Activated CD4-positive, alpha-beta T cell treated with anti-CD3 and anti-CD28 coated beads, Interleukin-2, amount 10 ng/mL, durations not matched to agents 24 days and 14 days (primary cell): ENCODE results near the gene ITGAE. TPM values are rescaled to one million over a fixed set of nuclear protein-coding genes. Genes with fewer than 3 reads are reported as not detected.
A peak's percentile ranks its signal among the peaks of the same experiment; 100 is the strongest.
"Not testable (repeated sequence)": the region's sequence is repeated elsewhere in the genome, so short reads cannot be mapped to it uniquely, and the experiment has no call there.

Experiments
- DNase-seq: peaks from one replicate; pipeline ENCODE4 v3.0.0; 2022
- H3K27ac Mint-ChIP-seq: one replicate; pipeline ENCODE4 v1.8.0; 2022; ENCODE audit warnings: mild to moderate bottlenecking, mixed read lengths
- H3K27me3 Mint-ChIP-seq: one replicate; pipeline ENCODE4 v1.8.0; 2022; ENCODE audit warnings: mixed read lengths
- H3K36me3 Mint-ChIP-seq: one replicate; pipeline ENCODE4 v1.8.0; 2022; ENCODE audit warnings: low read depth, mild to moderate bottlenecking, mixed read lengths
- H3K4me1 Mint-ChIP-seq: one replicate; pipeline ENCODE4 v1.8.0; 2021; ENCODE audit warnings: mixed read lengths
- H3K4me3 Mint-ChIP-seq: one replicate; pipeline ENCODE4 v1.8.0; 2022; ENCODE audit warnings: mild to moderate bottlenecking, moderate library complexity, mixed read lengths
- H3K9me3 Mint-ChIP-seq: one replicate; pipeline ENCODE4 v1.8.0; 2021; ENCODE audit warnings: mixed read lengths
- intact Hi-C: fragments of 100-400 bp; cut with micrococcal nuclease; formaldehyde crosslinking; loops from one replicate; pipeline ENCODE4 v1.15.1; 2023
- total RNA-seq: library from RNA; stranded (reverse); gene quantifications from 2 replicates; pipeline ENCODE4 v1.2.3, GENCODE V29; 2022

Gene ITGAE
- total RNA-seq, 1 donor from 2014 or later: 33.9 TPM

DNA sequence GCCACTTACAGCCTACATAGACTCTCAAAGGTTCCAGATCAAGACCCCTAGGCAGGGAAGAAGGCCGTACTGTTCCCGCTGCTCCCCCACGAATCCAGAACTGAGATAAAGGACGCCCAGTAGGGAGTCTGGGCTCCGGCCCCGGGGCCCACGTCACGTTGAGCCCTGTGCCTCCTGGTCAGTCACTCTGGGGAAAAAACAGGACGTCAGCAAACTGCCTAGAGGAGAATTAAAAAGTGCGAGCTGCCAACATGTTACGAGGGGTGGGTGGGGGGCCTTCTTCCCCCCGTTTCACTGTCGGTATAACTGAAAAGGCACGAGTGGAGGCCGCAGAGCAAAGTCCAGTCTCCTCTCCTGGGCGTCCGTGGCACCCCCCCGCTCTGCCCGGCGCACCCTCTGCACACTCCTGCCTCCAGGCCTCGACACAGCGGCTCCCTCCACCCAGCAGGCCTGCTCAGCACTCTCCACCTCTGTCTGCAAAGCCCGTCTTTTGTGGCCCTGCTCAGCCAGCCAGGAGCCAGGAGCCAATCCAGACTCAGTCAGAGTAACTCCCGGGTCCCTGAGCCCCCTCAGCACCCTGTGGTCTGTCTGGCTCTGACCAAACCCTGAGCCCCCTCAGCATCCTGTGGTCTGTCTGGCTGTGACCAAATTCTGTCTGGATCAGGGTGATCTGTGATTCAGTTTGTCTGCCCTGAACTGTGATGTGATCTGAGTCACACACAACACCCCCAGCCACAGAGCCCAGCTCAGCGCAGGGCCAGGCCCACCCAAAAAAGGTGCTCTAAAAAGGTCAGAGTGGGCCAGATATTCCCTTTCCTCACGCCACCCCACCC lies 6.2 kb downstream of the ITGAE start:
- intact Hi-C loops: no loop called here
- H3K27me3 Mint-ChIP-seq: no peaks in the 10 kb centered on the region
- H3K4me3 Mint-ChIP-seq: no peak overlapping the region
- H3K9me3 Mint-ChIP-seq: no peaks in the 10 kb centered on the region
- H3K4me1 Mint-ChIP-seq: peaks cover 41% of the 10 kb centered on the region
- no peaks in the 10 kb centered on the region for H3K36me3 Mint-ChIP-seq
- peak; percentile 68 for DNase-seq
- peak overlapping the region; percentile 43 for H3K27ac Mint-ChIP-seq

DNA sequence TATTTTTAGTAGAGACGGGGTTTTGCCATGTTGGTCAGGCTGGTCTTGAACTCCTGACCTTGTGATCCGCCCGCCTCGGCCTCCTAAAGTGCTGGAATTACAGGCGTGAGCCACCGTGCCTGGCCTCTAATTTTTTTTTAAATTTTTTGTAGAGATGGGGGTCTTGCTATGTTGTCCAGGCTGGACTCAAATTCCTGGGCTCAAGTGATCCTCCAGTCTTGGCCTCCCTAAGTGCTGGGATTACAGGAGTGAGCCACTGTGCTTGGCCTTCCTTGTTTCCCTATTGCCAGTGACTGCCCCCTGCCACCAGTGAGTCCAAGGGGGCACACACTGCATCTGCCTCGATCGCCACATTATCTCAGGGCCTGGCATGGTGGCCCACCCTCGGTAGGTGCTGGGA lies 6.8 kb downstream of the ITGAE start:
- H3K27me3 Mint-ChIP-seq, H3K36me3 Mint-ChIP-seq, DNase-seq, intact Hi-C loops, H3K9me3 Mint-ChIP-seq, H3K4me3 Mint-ChIP-seq, H3K27ac Mint-ChIP-seq: not testable (repeated sequence)
- peaks cover 44% of the 10 kb centered on the region for H3K4me1 Mint-ChIP-seq

DNA sequence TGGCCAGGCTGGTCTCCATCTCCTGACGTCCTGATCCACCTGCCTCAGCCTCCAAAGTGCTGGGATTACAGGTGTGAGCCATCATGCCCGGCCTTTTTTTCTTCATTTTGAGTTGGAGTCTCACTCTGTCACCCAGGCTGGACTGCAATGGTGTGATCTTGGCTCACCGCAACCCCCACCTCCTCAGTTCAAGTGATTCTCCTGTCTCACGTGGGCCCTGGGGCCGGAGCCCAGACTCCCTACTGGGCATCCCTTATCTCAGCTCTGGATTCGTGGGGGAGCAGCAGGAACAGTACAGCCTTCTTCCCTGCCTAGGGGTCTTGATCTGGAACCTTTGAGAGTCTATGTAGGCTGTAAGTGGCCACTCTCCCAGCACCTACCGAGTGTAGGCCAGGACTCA lies 7.7 kb downstream of the ITGAE start:
- H3K27ac Mint-ChIP-seq, H3K36me3 Mint-ChIP-seq: not testable (repeated sequence)
- peaks cover 40% of the 10 kb centered on the region for H3K4me1 Mint-ChIP-seq

DNA sequence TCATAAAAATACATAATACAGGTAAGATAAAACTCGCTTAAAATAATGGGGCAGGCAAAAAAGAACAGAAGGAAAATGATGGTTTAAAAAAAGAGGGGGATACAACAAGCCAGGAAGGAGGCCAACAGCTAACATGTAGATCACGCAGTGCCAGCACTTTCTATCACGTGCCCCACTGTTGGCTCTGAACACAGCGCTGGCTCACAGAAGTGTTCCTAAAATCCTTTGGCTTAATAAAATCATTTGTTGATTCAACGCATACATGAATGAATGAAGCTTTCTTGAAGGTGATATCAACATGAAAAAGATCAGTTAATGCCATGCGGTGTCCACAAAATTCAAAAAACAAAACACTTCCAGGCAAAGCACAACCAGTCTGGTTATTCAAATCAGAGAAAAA lies 8.5 kb downstream of the ITGAE start:
- Mint-ChIP-seq H3K4me1 (peaks cover 39% of the 10 kb centered on the region), H3K9me3 (no peaks in the 10 kb centered on the region), H3K27me3 (no peaks in the 10 kb centered on the region), H3K36me3 (no peaks in the 10 kb centered on the region), H3K4me3 (no peak overlapping the region), H3K27ac (no peak overlapping the region)
- intact Hi-C loops: no loop called here
- no peak for DNase-seq

More for the DNA sequence above, 7.7 kb downstream of the ITGAE start:
- DNase-seq, H3K9me3 Mint-ChIP-seq, H3K4me3 Mint-ChIP-seq, intact Hi-C loops, H3K27me3 Mint-ChIP-seq: not testable (repeated sequence)

DNA sequence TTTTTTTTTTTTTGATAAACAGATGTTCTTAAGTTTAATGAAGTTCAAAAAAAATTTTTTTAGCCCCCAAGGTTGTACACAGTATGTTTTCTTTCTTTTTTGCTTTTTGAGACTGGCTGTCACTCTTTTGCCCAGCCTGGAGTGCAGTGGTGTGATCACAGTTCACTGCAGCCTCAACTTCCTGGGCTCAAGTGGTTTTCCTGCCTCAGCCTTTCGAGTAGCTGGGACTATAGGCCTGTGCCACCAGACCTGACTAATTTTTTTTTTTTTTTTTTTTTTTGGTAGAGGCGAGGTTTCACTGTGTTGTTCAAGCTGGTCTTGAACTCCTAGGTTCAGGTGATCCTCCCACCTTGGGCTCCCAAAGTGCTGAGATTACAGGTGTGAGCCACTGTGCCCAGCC lies 12.8 kb downstream of the ITGAE start:
- no peak overlapping the region for H3K4me3 Mint-ChIP-seq
- H3K27me3 Mint-ChIP-seq: peaks cover 3% of the 10 kb centered on the region
- intact Hi-C loops: no loop called here
- no peak overlapping the region for H3K27ac Mint-ChIP-seq
- no peaks in the 10 kb centered on the region for H3K36me3 Mint-ChIP-seq
- no peak for DNase-seq
- H3K9me3 Mint-ChIP-seq: no peaks in the 10 kb centered on the region
- peaks cover 25% of the 10 kb centered on the region for H3K4me1 Mint-ChIP-seq

DNA sequence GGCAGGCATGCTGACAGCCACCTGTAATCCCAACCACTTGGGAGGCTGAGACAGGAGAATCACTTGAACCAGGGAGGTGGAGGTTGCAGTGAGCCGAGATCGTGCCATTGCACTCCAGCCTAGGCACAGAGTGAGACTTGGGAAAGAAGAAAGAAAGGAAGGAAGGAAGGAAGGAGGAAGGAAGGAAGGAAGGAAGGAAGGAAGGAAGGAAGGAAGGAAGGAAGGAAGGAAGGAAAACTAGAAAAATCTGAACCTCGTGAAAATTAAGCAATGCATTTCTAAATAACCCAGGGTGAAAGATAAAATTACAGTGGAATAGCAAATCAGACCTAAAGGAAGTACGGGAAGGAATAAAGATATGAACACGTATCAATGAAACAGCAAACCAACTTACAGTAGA lies 15.7 kb downstream of the ITGAE start:
- peaks cover 13% of the 10 kb centered on the region for H3K4me1 Mint-ChIP-seq
- H3K27ac Mint-ChIP-seq, DNase-seq, H3K4me3 Mint-ChIP-seq, H3K27me3 Mint-ChIP-seq, intact Hi-C loops, H3K9me3 Mint-ChIP-seq, H3K36me3 Mint-ChIP-seq: not testable (repeated sequence)

DNA sequence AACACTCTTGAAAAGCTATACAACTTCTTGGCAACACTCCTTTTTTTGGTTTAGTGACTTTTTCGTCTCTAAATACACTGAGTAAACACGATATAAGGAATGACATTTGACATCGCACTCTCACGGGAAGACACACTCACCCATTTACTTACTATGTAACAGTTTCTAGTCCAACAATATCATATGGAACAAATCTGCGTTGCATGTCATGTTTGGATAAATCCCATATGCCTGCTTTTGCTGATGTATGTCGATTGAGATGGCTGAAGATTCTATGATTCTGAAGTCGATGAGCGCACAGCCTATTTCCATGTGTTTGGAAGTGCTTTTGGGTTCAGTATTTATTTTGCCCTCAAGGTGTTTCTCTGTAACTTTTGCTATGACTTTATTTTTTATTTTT lies 18.2 kb downstream of the ITGAE start:
- DNase-seq: no peak
- no peaks in the 10 kb centered on the region for H3K36me3 Mint-ChIP-seq
- H3K27ac Mint-ChIP-seq: no peak overlapping the region
- intact Hi-C loops: no loop called here
- peaks cover 5% of the 10 kb centered on the region for H3K4me1 Mint-ChIP-seq
- no peaks in the 10 kb centered on the region for H3K9me3 Mint-ChIP-seq
- H3K4me3 Mint-ChIP-seq: no peak overlapping the region
- H3K27me3 Mint-ChIP-seq: peaks cover 5% of the 10 kb centered on the region

DNA sequence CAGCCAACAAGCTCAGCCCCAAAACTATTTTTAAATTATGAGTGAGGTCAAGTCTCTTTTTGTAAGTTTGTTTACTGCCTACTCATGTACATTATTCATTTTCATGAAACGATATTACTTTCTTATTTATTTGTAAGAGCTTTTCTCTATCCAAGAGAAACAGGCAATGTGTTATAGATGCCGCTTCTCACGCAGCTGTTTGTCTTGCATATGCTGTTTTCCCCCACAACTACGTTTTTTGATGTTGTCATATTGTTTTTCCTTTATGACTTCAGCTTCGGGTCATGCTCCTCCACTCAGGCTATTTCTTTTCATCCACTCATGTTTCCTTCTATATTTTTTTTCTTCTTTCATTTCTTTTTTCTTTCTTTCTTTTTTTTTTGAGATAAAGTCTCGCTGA lies 20.0 kb downstream of the ITGAE start:
- Mint-ChIP-seq H3K4me1 (peaks cover 2% of the 10 kb centered on the region), H3K9me3 (no peaks in the 10 kb centered on the region), H3K36me3 (no peaks in the 10 kb centered on the region), H3K27me3 (peaks cover 5% of the 10 kb centered on the region), H3K27ac (no peak overlapping the region), H3K4me3 (no peak overlapping the region)
- no peak for DNase-seq
- intact Hi-C loops: no loop called here

DNA sequence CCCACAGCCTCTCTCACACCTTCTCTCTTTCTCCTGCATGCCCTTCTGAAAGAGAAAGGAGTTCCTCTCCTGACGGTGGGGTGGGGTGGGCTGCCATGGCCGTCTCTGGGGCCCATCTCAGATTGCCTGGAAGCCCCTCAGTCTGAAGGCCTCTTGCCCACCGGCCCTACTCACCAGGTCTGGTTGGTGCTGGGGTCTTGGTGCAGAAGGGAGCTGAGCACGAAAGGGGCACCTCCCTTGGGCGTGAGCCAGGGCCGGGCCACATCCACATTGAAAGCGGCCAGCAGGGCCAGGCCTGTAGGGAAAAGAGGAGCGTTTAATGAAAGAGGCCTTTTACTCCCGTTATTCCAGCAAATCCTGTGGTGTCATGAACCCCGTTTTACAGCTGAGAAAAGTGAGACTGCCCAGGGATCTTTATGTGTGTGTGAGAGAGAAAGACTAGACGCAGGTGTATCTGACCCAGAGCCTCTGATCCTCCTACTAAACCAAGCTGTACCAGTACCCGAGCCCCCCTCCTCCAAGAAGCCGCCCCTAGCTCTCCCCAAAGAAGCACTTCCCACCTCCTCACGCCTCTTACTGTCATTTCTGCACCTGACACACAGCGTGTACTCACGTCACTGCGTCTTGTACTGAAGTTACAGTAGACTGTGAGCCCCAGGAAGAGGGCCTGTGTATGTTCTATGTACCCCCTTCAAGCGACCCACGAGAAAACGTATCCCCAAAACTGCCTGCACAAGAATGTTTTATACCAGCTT lies 23.4 kb downstream of the ITGAE start:
- Mint-ChIP-seq H3K4me1 (no peaks in the 10 kb centered on the region), H3K27me3 (peaks cover 2% of the 10 kb centered on the region), H3K4me3 (no peak overlapping the region), H3K9me3 (no peaks in the 10 kb centered on the region), H3K27ac (no peak overlapping the region), H3K36me3 (no peaks in the 10 kb centered on the region)
- intact Hi-C loops: no loop called here
- DNase-seq: no peak

DNA sequence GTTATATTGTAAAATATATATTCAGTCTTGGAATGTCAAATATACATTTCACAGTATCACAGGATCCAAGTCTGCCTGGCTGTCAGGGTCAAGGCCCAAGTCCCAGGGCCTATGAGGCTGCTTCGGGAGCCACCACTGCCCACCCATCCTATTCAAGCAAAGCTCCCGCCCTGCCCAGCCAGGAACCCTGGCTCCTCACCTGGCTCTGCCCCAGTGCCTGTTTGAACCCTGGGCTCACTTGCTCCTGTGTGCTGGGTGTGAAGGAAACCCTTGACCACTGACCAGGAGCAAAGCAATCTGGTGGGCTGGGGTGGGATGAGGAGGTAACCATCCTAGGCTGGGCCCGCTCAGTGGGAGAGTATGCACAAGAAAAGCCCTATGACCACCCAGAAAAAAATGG lies 27.0 kb downstream of the ITGAE start:
- Mint-ChIP-seq H3K4me1 (peaks cover 19% of the 10 kb centered on the region), H3K4me3 (no peak overlapping the region), H3K36me3 (no peaks in the 10 kb centered on the region), H3K27me3 (peaks cover 2% of the 10 kb centered on the region), H3K27ac (no peak overlapping the region), H3K9me3 (no peaks in the 10 kb centered on the region)
- intact Hi-C loops: no loop called here
- DNase-seq: no peak

DNA sequence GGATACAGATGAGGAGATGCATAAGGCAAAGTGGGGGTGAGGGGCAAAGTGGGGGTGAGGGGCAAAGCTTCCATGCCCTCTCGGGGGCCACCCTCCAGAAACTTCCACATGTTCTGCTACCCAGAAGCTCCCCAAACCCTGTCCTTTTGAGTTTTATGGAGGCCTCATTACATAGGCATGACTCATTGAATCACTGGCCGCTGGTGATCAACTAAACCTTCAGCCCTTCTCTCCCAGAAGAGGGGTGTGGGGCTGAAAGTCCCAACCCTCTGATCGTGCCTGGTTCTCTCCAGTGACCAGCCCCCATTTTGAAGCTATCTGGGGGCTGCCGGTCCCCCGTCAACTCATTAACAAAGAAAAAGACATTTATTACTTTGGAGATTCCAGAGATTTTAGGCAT lies 27.5 kb downstream of the ITGAE start:
- H3K4me1 Mint-ChIP-seq: peaks cover 22% of the 10 kb centered on the region
- DNase-seq: no peak
- H3K9me3 Mint-ChIP-seq: no peaks in the 10 kb centered on the region
- no peaks in the 10 kb centered on the region for H3K27me3 Mint-ChIP-seq
- no peak overlapping the region for H3K27ac Mint-ChIP-seq
- intact Hi-C loops: no loop called here
- H3K36me3 Mint-ChIP-seq: peaks cover 2% of the 10 kb centered on the region
- no peak overlapping the region for H3K4me3 Mint-ChIP-seq

DNA sequence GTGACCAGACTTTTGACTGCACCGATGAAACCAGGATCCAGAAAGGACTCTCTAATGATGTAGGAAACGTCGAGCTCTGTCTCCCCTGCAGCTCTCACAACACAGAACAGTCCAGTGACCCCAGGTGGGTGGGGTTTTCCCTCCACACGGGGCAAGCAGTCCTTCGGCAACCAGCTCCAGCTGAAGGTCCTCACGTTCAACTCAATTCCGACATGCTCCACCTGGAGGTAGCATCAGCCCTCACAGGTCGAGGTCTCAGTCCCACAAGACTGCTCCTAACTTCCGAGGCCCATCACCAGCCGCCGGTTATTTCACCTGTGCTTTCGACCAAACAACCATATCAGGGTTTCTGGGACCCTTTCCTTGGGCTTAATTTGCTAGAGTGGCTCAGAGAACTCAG lies 28.2 kb downstream of the ITGAE start:
- no peaks in the 10 kb centered on the region for H3K9me3 Mint-ChIP-seq
- H3K36me3 Mint-ChIP-seq: peaks cover 2% of the 10 kb centered on the region
- peaks cover 25% of the 10 kb centered on the region for H3K4me1 Mint-ChIP-seq
- intact Hi-C loops: no loop called here
- H3K27ac Mint-ChIP-seq: no peak overlapping the region
- H3K27me3 Mint-ChIP-seq: no peaks in the 10 kb centered on the region
- no peak for DNase-seq
- no peak overlapping the region for H3K4me3 Mint-ChIP-seq

DNA sequence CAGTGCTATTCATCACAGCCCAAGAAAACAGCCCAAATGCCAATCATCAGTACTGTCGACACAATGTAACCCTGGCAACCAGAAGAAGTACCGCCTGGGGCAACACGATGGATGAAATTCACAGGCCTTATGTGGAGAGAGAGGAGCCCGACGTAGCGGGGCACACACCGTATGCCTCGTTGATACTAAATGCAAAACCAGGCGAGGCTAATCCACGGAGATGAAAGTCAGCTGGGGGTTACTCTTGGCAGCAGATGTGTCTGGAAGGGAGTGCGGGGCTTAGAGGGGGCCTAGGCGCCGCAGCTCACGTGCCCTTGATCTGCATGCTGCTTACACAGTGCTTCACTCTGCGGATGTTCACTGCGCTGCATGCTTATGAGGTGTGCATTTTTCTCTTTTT lies 29.8 kb downstream of the ITGAE start:
- intact Hi-C loops: no loop called here
- Mint-ChIP-seq H3K4me3 (no peak overlapping the region), H3K4me1 (peaks cover 34% of the 10 kb centered on the region), H3K9me3 (no peaks in the 10 kb centered on the region), H3K36me3 (peaks cover 6% of the 10 kb centered on the region), H3K27me3 (no peaks in the 10 kb centered on the region), H3K27ac (no peak overlapping the region)
- no peak for DNase-seq

DNA sequence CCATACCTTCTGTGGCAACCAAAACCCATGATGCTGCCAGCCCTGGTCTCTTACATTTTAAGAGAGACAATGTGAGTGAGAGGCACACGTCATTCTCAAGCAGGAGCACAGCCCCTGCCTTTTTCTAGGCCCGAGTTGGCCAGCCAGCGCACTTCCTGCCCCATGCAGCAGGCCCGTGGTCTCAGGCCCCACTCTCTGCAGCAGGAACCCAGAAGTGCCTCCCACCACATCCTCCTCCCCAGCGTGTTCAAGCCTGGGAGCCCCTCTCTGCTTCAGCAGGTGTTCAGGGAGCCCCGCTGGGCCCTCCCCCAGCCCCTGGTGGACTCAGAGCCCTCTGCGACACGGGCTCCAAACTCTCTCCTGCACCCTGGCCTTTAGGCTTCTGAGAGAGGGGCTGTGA lies 30.5 kb downstream of the ITGAE start:
- no peak for DNase-seq
- peaks cover 41% of the 10 kb centered on the region for H3K4me1 Mint-ChIP-seq
- H3K27me3 Mint-ChIP-seq: peaks cover 2% of the 10 kb centered on the region
- intact Hi-C loops: no loop called here
- peaks cover 8% of the 10 kb centered on the region for H3K36me3 Mint-ChIP-seq
- H3K27ac Mint-ChIP-seq: no peak overlapping the region
- no peak overlapping the region for H3K4me3 Mint-ChIP-seq
- no peaks in the 10 kb centered on the region for H3K9me3 Mint-ChIP-seq
